Psoas muscle (tissue), 8 donors: ENCODE results near the gene AUTS2. TPM values are rescaled to one million over a fixed set of nuclear protein-coding genes. Genes with fewer than 3 reads are reported as not detected.

Experiments used
- ATAC-seq, 4 donors: fragments of 200-7000 bp; cut with Tn5 transposase; one replicate each; pipeline ENCODE4 v1.9.1; 2020; ENCODE audit warnings: moderate library complexity in 3 of 4, mild to moderate bottlenecking in 2 of 4
- DNase-seq, 2 donors: peaks; one replicate each; pipeline ENCODE4 v3.0.0-alpha.2; 2020
- H3K27ac ChIP-seq: fragments of 200-600 bp; one replicate; pipeline ENCODE4 v1.8.0; 2022
- H3K27me3 ChIP-seq, 3 donors: fragments of 200-600 bp in 1 of 3; one replicate each; pipeline versions ENCODE4 v1.6.1 to v1.8.0; 2013 to 2022; ENCODE audit warnings: low read length in 2 of 3, mild to moderate bottlenecking in 2 of 3, moderate library complexity in 1 of 3; ENCODE audit not compliant: insufficient read depth in 3 of 3
- H3K36me3 ChIP-seq, 2 donors: fragments of 200-600 bp in 1 of 2; one replicate each; pipeline versions ENCODE4 v1.6.1 to v1.8.0; 2013 to 2022; ENCODE audit warnings: low read depth in 1 of 2, mild to moderate bottlenecking in 1 of 2, moderate library complexity in 1 of 2; ENCODE audit not compliant: insufficient read depth in 1 of 2
- H3K4me1 ChIP-seq: fragments of 200-600 bp; one replicate; pipeline ENCODE4 v1.8.0; 2022
- H3K4me3 ChIP-seq: fragments of 200-600 bp; one replicate; pipeline ENCODE4 v1.8.0; 2022; ENCODE audit warnings: mild to moderate bottlenecking
- H3K9me3 ChIP-seq: fragments of 200-600 bp; one replicate; pipeline ENCODE4 v1.8.0; 2022
- WGBS, 3 donors: extraction: QIAGEN DNeasy Blood & Tissue Kit; methylation state at CpG; one replicate each; pipeline versions ENCODE4 v1.1.6 to v1.1.7; 2013; 5-methylcytosine and 5-hydroxymethylcytosine counted together
- intact Hi-C, 2 donors: fragments of 100-400 bp; cut with DNase I; formaldehyde crosslinking; loops; one replicate each; pipeline versions ENCODE4 v1.11.0 to v1.14.2; 2022
- polyA plus RNA-seq, 3 donors: library from polyadenylated mRNA; stranded (reverse); fragments of 200-250 nt; gene quantifications; one replicate each; pipeline ENCODE4 v1.2.3, GENCODE V29; 2013
- total RNA-seq, 4 donors: library from RNA; stranded (reverse); fragmentation: NEBNext Ultra II Directional in 2 of 4; extraction: Animal tissue kit (Norgen Biotek cat#: 25700) in 2 of 4; gene quantifications; one replicate each; pipeline versions ENCODE4 v1.2.1 to v1.2.4, GENCODE V29; 2021 to 2023
- TF ChIP-seq, protein P1 (sequence below): fragments of 200-600 bp; IDR thresholded peaks from one replicate; pipeline ENCODE4 v1.8.0; 2022; ENCODE audit warnings: antibody characterized with exemption
- donor health status: healthy with polysubstance abuse.
- donor health status: DM: no; HTN: no; CAD: no; lungs with moderate emphysema.
- donor health status: Bipolar disorder and iron deficiency.
- donor health status: healthy.
- donor health status: DM: yes; HTN: yes; CAD: no.
- donor health status: DM: no; HTN: no; CAD: no.
- donor health status: DM: no; HTN: no; CAD: no.
- donor health status: DM: yes; HTN: yes; CAD: no.

The AUTS2 gene
- total and polyA plus RNA-seq, 7 donors = 5.0 to 33.5 (median 14.3) TPM

DNA sequence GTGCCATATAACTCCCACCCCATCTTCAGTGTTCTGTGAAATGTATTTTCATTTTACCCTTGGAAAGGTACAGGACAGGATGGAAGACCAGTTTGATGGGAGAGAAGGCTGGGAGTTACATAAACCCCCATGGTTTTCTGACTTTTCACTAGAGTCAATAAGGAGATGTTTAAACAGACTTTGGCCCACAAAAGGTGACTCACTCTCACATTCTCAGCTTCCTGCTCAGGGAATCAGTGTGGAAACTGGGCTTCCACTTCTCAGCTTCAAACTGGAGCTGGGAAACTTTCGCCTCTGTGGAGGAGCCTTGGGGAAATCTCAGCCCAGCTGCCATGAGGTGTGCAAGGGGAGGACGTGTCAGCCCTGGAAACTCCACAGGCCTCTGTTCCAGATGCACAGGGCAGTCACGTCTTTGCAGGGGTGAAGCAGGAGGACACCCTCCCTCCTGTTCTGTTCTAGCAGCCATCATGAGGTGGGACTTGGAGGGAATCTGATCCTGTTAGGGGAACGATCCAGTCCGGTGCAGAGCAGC, 973.2 kb downstream of the AUTS2 start:
- H3K27me3 ChIP-seq = no peaks in the 10 kb centered on the region
- H3K27ac ChIP-seq = no peak overlapping the region
- intact Hi-C loops = loop anchor here in 1 of 2 donors (5.0 kb wide), 1 partner anchor 121 kb away; no protein-coding TSS in a partner anchor
- TF ChIP-seq, protein P1, sequence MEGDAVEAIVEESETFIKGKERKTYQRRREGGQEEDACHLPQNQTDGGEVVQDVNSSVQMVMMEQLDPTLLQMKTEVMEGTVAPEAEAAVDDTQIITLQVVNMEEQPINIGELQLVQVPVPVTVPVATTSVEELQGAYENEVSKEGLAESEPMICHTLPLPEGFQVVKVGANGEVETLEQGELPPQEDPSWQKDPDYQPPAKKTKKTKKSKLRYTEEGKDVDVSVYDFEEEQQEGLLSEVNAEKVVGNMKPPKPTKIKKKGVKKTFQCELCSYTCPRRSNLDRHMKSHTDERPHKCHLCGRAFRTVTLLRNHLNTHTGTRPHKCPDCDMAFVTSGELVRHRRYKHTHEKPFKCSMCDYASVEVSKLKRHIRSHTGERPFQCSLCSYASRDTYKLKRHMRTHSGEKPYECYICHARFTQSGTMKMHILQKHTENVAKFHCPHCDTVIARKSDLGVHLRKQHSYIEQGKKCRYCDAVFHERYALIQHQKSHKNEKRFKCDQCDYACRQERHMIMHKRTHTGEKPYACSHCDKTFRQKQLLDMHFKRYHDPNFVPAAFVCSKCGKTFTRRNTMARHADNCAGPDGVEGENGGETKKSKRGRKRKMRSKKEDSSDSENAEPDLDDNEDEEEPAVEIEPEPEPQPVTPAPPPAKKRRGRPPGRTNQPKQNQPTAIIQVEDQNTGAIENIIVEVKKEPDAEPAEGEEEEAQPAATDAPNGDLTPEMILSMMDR = no peak
- peaks cover 20% of the 10 kb centered on the region for H3K4me1 ChIP-seq
- H3K36me3 ChIP-seq = no peaks in the 10 kb centered on the region
- 63 to 87% (median 71%) methylated on average over 5 of the region's 5 CpGs for WGBS, 3 donors
- DNase-seq = no peak
- H3K4me3 ChIP-seq = no peak overlapping the region
- no peak for ATAC-seq
- H3K9me3 ChIP-seq = no peaks in the 10 kb centered on the region

DNA sequence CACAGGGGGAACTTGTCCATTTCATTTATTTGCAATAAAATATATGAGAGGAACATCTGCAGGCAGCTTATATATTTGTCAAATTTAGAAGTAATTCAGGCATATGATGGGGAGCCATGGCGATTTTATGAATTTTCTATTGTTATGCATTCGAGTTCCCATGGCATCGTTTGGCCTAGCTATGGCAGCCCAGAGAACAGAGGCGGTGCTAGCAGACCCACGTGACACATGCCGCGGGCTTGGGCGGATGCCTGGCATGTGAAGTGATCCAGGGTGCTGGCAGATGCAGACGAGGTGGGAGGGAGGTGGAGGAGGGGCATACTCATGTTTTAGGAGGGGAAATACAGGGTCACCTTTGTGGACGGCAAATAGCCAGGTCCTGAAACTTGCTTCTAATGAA, 973.7 kb downstream of the AUTS2 start:
- H3K27ac ChIP-seq = no peak overlapping the region
- H3K36me3 ChIP-seq = no peaks in the 10 kb centered on the region
- DNase-seq (no peak), ATAC-seq (no peak)
- H3K4me1 ChIP-seq = peaks cover 20% of the 10 kb centered on the region
- TF ChIP-seq, protein P1 = no peak
- no peaks in the 10 kb centered on the region for H3K9me3 ChIP-seq
- intact Hi-C loops = loop anchor here in 1 of 2 donors (5.0 kb wide), 1 partner anchor 120 kb away; no protein-coding TSS in a partner anchor
- whole genome bisulfite sequencing, 3 donors = 68 to 81% (median 71%) methylated on average over 10 of the region's 10 CpGs
- H3K27me3 ChIP-seq = no peaks in the 10 kb centered on the region
- no peak overlapping the region for H3K4me3 ChIP-seq

DNA sequence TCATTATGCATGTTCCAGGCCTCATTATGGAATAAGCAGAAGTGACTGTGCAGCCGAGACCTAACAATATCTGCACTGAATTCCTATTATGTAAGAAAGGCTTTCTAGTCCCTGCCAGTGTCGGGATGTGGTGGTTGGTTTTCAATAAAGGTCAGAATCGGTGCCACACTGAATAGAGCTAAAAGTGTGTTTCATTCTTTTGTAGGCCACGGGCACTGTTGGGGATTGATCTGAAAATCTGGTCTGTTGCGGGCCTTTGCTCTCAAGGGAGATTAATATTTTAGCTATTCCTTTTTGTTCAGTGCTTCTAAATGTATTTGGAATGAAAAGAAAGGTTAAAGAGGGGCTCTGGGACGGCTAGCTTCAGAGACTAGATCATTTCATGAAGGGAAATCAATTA, 974.3 kb downstream of the AUTS2 start:
- Histone ChIP-seq H3K4me1 (peaks cover 20% of the 10 kb centered on the region), H3K4me3 (no peak overlapping the region), H3K27ac (no peak overlapping the region), H3K27me3 (no peaks in the 10 kb centered on the region), H3K36me3 (no peaks in the 10 kb centered on the region), H3K9me3 (no peaks in the 10 kb centered on the region)
- DNase-seq = no peak
- WGBS, 3 donors = 94 to 97% (median 96%) methylated on average over 6 of the region's 6 CpGs
- no peak for ATAC-seq
- TF ChIP-seq, protein P1 = no peak
- intact Hi-C loops = loop anchor here in 1 of 2 donors (5.0 kb wide), 1 partner anchor 120 kb away; no protein-coding TSS in a partner anchor

DNA sequence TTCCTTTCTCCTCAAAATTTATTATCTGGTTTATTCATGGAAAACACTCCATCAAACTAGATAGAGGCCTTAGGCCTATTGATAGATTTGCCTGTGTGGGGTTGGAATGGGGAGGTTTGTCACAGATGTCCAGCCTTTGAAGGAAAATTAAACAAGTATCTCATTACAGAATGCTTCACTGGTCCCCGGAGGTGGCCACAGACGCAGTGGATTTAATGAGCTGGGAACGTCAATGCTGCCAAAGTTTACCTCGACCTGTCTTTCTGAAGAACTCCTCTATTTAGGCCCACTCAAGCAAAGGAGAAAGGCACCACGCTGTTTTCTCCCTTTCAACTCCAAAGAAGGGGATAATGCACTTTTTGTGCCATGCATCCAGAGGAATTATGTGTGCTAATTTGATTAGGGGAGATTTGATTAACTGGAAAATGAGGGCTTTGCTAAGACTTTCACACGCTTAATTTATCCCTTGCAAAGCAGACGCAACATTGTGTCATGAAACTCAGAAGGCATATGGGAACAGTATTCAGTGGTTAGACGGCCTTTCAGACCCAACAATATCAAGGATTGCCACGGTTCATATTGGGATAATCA, 974.9 kb downstream of the AUTS2 start:
- no peaks in the 10 kb centered on the region for H3K36me3 ChIP-seq
- intact Hi-C loops = loop anchor here in 1 of 2 donors (5.0 kb wide), 1 partner anchor 119 kb away; no protein-coding TSS in a partner anchor
- H3K27me3 ChIP-seq = no peaks in the 10 kb centered on the region
- WGBS, 3 donors = 78 to 88% (median 78%) methylated on average over 9 of the region's 9 CpGs
- H3K9me3 ChIP-seq = no peaks in the 10 kb centered on the region
- H3K27ac ChIP-seq = no peak overlapping the region
- ATAC-seq (no peak), DNase-seq (no peak)
- TF ChIP-seq, protein P1 = no peak
- peaks cover 20% of the 10 kb centered on the region for H3K4me1 ChIP-seq
- H3K4me3 ChIP-seq = no peak overlapping the region
